ENCODE results near the gene CCZ1B.
"Not testable (repeated sequence)": the region's sequence is repeated elsewhere in the genome, so short reads cannot be mapped to it uniquely, and the experiment has no call there.

Gene CCZ1B

DNA sequence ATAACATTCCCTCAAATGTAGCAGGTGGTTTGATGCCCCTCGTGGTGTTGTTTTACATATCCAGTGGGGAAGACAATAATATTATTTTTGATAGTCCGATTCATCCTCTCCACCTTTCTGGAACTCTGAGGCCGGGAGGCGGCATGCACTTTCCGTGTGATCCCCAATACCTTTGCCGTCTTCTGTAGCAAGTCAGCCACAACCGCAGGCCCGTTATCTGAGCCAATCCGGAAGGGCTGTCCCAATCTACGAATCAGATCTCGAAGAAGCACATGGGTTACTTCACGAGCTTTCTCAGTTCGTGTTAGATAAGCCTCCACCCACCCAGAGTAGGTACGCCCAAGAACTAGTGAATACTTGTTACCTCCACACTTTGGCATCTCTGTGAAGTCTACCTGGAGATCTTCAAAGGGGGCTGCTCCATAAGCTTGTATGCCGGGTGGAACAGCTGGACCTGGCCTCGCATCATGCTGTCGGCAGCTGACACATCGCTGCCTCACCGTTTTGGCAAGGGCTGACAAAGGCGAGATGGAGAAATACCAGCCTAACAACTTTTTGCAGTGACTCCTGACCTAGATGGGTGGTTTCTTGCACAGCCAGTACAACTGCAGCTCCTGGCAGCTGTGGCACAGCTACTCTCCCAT, 16.3 kb upstream of the CCZ1B start:
- not testable (repeated sequence) for H3K4me1 ChIP-seq (ENCODE audit: low read depth, poor library complexity, severe bottlenecking); H4K20me1 ChIP-seq (ENCODE audit: insufficient read depth); H3K79me2 ChIP-seq (ENCODE audit: insufficient read depth, low read depth); H3K4me3 ChIP-seq (IDR thresholded peaks at IDR 0.05; ENCODE audit: insufficient read depth, low read depth, low read length); H3K9ac ChIP-seq; H2AFZ ChIP-seq (ENCODE audit: low read depth); H3K27me3 ChIP-seq (ENCODE audit: insufficient read depth, low read depth); H3K27ac ChIP-seq; H3K36me3 ChIP-seq (ENCODE audit: insufficient read depth); H3K4me2 ChIP-seq

GRCh38 chr7:6837081-6837480, 11.0 kb upstream of the CCZ1B start:
- not testable (repeated sequence) for H3K9ac ChIP-seq; H3K27me3 ChIP-seq (ENCODE audit: insufficient read depth, low read depth); H4K20me1 ChIP-seq (ENCODE audit: insufficient read depth); H3K4me2 ChIP-seq; H3K79me2 ChIP-seq (ENCODE audit: insufficient read depth, low read depth); H3K27ac ChIP-seq; H3K4me1 ChIP-seq (ENCODE audit: low read depth, poor library complexity, severe bottlenecking); H3K36me3 ChIP-seq (ENCODE audit: insufficient read depth); H3K4me3 ChIP-seq (IDR thresholded peaks at IDR 0.05; ENCODE audit: insufficient read depth, low read depth, low read length); H2AFZ ChIP-seq (ENCODE audit: low read depth)

DNA sequence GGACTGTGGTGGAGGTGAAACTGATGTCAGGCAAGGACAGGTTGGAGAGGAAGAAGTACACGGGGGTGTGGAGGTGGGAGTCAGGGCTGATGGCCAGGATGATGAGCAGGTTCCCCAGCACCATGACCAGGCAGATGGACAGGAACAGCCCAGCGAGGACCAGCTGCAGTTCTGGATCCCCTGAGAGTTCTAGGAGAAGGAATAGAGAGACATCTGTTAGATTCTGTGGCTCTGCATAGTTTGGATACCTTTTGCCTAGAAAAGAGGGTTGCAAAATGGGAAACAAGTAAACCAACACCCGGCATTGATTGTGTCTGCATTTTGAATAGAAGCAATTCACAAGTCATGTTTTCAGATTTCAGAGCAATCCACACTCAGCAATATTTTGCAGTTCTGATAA, 9.4 kb upstream of the CCZ1B start:
- not testable (repeated sequence) for H3K27me3 ChIP-seq (ENCODE audit: insufficient read depth, low read depth); H3K27ac ChIP-seq; H3K36me3 ChIP-seq (ENCODE audit: insufficient read depth); H3K79me2 ChIP-seq (ENCODE audit: insufficient read depth, low read depth); H2AFZ ChIP-seq (ENCODE audit: low read depth); H3K4me1 ChIP-seq (ENCODE audit: low read depth, poor library complexity, severe bottlenecking); H4K20me1 ChIP-seq (ENCODE audit: insufficient read depth); H3K9ac ChIP-seq; H3K4me3 ChIP-seq (IDR thresholded peaks at IDR 0.05; ENCODE audit: insufficient read depth, low read depth, low read length); H3K4me2 ChIP-seq

GRCh38 chr7:6833636-6834035, 7.6 kb upstream of the CCZ1B start:
- no peak overlapping the region for H3K9ac ChIP-seq
- H4K20me1 ChIP-seq (ENCODE audit: insufficient read depth), result no peaks in the 10 kb centered on the region
- H3K4me2 ChIP-seq, result no peak overlapping the region
- no peaks in the 10 kb centered on the region for H3K79me2 ChIP-seq (ENCODE audit: insufficient read depth, low read depth)
- H3K27ac ChIP-seq, result no peak overlapping the region
- no peaks in the 10 kb centered on the region for H3K27me3 ChIP-seq (ENCODE audit: insufficient read depth, low read depth)
- H2AFZ ChIP-seq (ENCODE audit: low read depth), result no peak overlapping the region
- H3K4me3 ChIP-seq (IDR thresholded peaks at IDR 0.05; ENCODE audit: insufficient read depth, low read depth, low read length), result no peak overlapping the region
- TF ChIP-seq, protein P1, sequence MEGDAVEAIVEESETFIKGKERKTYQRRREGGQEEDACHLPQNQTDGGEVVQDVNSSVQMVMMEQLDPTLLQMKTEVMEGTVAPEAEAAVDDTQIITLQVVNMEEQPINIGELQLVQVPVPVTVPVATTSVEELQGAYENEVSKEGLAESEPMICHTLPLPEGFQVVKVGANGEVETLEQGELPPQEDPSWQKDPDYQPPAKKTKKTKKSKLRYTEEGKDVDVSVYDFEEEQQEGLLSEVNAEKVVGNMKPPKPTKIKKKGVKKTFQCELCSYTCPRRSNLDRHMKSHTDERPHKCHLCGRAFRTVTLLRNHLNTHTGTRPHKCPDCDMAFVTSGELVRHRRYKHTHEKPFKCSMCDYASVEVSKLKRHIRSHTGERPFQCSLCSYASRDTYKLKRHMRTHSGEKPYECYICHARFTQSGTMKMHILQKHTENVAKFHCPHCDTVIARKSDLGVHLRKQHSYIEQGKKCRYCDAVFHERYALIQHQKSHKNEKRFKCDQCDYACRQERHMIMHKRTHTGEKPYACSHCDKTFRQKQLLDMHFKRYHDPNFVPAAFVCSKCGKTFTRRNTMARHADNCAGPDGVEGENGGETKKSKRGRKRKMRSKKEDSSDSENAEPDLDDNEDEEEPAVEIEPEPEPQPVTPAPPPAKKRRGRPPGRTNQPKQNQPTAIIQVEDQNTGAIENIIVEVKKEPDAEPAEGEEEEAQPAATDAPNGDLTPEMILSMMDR (conservative IDR thresholded peaks at IDR 0.05; ENCODE audit: low read depth, low read length), result no peak
- no peaks in the 10 kb centered on the region for H3K36me3 ChIP-seq (ENCODE audit: insufficient read depth)
- H3K4me1 ChIP-seq (ENCODE audit: low read depth, poor library complexity, severe bottlenecking), result no peaks in the 10 kb centered on the region

- TF ChIP-seq, protein P1 (conservative IDR thresholded peaks at IDR 0.05; ENCODE audit: low read depth, low read length), result no peak
- no peak overlapping the region for H2AFZ ChIP-seq (ENCODE audit: low read depth)
- H4K20me1 ChIP-seq (ENCODE audit: insufficient read depth), result no peaks in the 10 kb centered on the region
- no peaks in the 10 kb centered on the region for H3K4me1 ChIP-seq (ENCODE audit: low read depth, poor library complexity, severe bottlenecking)
- no peak overlapping the region for H3K4me3 ChIP-seq (IDR thresholded peaks at IDR 0.05; ENCODE audit: insufficient read depth, low read depth, low read length)
- no peak overlapping the region for H3K9ac ChIP-seq
- H3K27me3 ChIP-seq (ENCODE audit: insufficient read depth, low read depth), result no peaks in the 10 kb centered on the region
- H3K79me2 ChIP-seq (ENCODE audit: insufficient read depth, low read depth), result no peaks in the 10 kb centered on the region
- no peaks in the 10 kb centered on the region for H3K36me3 ChIP-seq (ENCODE audit: insufficient read depth)
- H3K4me2 ChIP-seq, result no peak overlapping the region
- no peak overlapping the region for H3K27ac ChIP-seq
Observed at GRCh38 chr7:6831018-6831725, 5.1 kb upstream of the CCZ1B start.

DNA sequence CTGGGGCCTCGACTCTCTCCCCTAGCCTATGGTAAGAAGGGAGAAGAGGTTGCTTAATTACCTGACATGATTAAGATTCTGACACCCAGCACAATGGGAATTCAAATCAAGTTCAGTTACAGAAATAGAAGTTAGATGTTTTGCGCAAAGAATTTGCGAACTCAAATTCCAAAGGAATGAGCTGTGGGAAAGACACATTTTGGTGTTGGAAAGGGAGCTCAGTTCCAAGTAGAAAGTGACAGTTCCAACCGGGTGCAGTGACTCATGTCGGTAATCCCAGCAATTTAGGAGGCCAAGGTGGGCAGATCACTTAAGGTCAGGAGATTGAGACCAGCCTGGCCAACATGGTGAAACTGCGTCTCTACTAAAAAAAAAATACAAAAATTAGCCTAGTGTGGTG, 4.0 kb upstream of the CCZ1B start:
- H3K36me3 ChIP-seq (ENCODE audit: insufficient read depth); H3K4me1 ChIP-seq (ENCODE audit: low read depth, poor library complexity, severe bottlenecking); H3K9ac ChIP-seq; H3K27me3 ChIP-seq (ENCODE audit: insufficient read depth, low read depth); H3K79me2 ChIP-seq (ENCODE audit: insufficient read depth, low read depth); H3K4me2 ChIP-seq; H3K27ac ChIP-seq; H4K20me1 ChIP-seq (ENCODE audit: insufficient read depth); H3K4me3 ChIP-seq (IDR thresholded peaks at IDR 0.05; ENCODE audit: insufficient read depth, low read depth, low read length); H2AFZ ChIP-seq (ENCODE audit: low read depth): not testable (repeated sequence)

- H3K4me3 ChIP-seq (IDR thresholded peaks at IDR 0.05; ENCODE audit: insufficient read depth, low read depth, low read length); H4K20me1 ChIP-seq (ENCODE audit: insufficient read depth); H3K36me3 ChIP-seq (ENCODE audit: insufficient read depth); H3K27ac ChIP-seq; H3K79me2 ChIP-seq (ENCODE audit: insufficient read depth, low read depth); H3K4me2 ChIP-seq; H3K27me3 ChIP-seq (ENCODE audit: insufficient read depth, low read depth); H3K4me1 ChIP-seq (ENCODE audit: low read depth, poor library complexity, severe bottlenecking); H3K9ac ChIP-seq; H2AFZ ChIP-seq (ENCODE audit: low read depth): not testable (repeated sequence)
Observed at GRCh38 chr7:6829616-6830015, 3.5 kb upstream of the CCZ1B start.

DNA sequence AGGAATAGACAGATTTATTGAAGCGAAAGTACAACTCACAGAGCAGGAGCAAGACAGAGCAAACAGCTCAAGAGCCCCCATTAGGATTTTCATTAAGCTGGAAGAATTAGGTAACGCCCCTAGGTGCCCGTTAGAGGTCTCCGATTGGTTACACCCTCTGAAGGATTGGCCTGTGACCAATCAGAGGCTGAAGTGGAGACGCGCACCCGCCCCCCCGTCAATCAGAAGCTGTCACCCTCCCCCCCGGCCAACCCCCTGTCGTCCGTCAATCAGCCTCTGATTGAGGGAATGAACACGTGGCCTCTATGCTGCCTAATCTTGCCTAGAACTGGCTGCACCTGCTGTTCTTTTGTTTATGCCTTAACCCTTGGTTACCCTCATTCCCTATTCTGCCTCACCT, 1.1 kb upstream of the CCZ1B start:
- not testable (repeated sequence) for H3K4me1 ChIP-seq (ENCODE audit: low read depth, poor library complexity, severe bottlenecking); H3K4me2 ChIP-seq; H3K27me3 ChIP-seq (ENCODE audit: insufficient read depth, low read depth); H3K9ac ChIP-seq; H3K27ac ChIP-seq; H3K36me3 ChIP-seq (ENCODE audit: insufficient read depth); H3K4me3 ChIP-seq (IDR thresholded peaks at IDR 0.05; ENCODE audit: insufficient read depth, low read depth, low read length); H4K20me1 ChIP-seq (ENCODE audit: insufficient read depth); H3K79me2 ChIP-seq (ENCODE audit: insufficient read depth, low read depth)
- peak overlapping the region; percentile 98; the same call in 1 of the 2 replicates for H2AFZ ChIP-seq (ENCODE audit: low read depth)
